ENCODE data around the gene GPR176.
"Not testable (repeated sequence)": the region's sequence is repeated elsewhere in the genome, so short reads cannot be mapped to it uniquely, and the experiment has no call there.

GPR176 gene

DNA sequence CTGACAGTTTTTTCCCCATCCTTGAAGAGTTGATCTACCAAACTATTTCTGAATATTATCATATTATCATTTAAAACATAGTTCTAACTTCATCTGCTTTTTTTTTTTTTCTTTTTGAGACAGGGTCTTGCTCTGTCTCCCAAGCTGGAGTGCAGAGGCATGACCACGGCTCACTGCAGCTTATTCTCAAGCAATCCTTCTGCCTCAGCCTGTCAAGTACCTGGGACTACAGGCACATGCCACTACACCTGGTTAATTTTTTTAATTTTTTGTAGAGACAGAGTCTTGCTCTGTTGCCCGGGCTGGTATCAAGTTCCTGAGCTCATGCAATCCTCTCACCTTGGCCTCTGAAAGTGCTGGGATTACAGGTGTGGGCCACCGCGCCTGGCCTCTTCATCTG lies 15.2 kb upstream of the GPR176 start:
- no peak for DNase-seq (ENCODE audit: low read depth)

GRCh38 chr15:39934397-39935071 lies 14.5 kb upstream of the GPR176 start:
- DNase-seq (ENCODE audit: low read depth) = no peak

- no peak for DNase-seq (ENCODE audit: low read depth)
Observed at GRCh38 chr15:39931615-39932014, 11.5 kb upstream of the GPR176 start.

- no peak for DNase-seq (ENCODE audit: low read depth)
Observed at GRCh38 chr15:39926526-39926925, 6.5 kb upstream of the GPR176 start.

DNA sequence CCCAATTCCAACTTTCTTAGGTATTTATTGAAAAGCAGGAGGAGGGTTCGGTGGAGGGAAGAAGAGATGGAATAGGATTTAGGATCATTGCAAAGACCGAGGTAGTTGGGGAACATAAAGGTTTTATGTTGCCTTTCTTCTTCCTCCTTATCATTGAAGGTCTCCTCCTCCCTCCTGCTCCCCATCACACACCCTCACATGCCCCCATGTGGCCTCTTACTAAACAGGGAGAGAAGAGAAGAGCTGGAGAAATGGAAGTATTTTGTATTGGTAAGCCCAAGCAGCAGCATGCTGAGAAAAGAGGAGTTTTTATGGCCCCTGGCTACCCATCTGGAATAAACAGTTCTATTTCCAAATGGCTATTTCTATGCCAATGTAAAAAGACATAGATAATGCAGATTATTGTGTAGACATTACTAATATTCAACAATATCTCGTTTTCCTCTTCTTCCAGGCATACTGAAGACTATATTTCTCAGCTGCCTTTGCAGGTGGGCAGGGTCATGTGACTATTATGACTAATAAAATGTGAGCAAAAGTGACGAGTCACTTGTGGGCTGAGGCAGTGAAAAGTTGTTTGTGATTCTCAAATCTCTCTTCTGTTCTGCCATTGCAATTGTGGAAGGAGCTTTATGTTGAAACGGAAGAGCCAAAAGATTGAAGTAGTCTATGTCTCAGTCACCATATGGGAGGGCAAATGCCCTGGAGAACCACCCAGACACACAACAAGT lies 5.2 kb upstream of the GPR176 start:
- DNase-seq (ENCODE audit: low read depth) = no peak

DNA sequence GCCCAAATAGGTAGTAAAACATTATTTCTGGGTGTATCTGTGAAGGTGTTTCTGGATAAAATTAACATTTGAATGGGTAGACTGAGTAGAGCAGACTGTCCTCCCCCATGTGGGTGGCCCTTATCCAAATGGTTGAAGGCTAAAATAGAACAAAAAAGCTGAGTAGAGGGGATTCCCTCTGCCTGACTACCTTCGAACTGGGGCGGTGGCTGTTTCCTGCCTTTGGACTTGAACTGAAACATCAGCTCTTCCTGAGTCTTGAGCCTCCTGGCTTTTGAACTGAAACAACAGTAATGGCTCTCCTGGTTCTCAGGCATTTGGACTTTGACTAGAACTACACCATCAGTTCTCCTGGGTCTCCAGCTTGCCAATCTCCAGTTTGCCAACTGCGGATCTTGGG lies 4.4 kb upstream of the GPR176 start:
- DNase-seq (ENCODE audit: low read depth) = no peak

DNA sequence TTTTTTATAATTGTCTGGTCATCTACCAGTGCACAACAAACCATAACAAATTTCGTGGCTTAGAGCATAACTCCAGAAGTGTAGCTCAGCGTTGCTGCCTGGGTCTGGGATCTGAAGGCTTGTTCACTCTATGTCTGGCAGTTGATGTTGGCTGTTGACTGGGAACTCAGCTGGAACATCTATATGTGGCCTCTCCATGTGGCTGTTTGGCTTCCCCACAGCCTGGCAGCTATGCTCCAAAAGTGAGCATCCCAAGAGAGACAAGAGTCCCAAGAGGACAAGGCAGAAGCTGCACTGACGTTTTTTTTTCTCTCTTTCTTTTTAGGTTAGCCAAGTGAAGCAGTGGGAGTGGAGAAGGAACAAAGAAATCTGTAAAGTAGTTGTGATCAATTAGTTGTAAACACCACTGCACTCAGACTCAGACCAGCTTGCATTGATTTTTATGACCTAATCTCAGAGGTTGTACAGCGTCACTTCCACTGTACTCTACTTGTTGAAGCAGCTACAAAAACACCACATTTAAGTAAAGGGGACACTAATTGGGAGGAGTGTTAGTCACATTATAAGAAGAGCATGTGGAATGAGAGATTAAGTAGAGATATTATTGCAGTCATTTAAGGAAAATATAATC lies 2.5 kb upstream of the GPR176 start:
- DNase-seq (ENCODE audit: low read depth) = no peak

DNA sequence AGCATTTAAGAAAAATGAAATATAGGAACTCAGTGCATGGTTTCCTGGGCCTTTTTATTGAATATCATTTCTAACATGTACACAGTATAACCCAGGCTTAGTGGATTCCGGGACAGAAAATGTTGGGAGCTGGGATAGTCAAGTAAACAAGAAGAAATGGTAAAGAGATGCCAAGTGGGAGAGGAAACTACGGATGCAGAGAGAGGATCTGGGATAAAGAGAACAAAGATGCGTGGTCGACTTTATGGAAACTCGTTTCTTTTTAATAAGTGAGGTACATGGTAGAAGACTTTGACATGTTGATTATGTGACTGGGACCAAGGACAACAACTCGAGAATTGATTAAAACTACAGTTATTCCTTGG lies 1.2 kb upstream of the GPR176 start:
- DNase-seq (ENCODE audit: low read depth) = no peak

DNA sequence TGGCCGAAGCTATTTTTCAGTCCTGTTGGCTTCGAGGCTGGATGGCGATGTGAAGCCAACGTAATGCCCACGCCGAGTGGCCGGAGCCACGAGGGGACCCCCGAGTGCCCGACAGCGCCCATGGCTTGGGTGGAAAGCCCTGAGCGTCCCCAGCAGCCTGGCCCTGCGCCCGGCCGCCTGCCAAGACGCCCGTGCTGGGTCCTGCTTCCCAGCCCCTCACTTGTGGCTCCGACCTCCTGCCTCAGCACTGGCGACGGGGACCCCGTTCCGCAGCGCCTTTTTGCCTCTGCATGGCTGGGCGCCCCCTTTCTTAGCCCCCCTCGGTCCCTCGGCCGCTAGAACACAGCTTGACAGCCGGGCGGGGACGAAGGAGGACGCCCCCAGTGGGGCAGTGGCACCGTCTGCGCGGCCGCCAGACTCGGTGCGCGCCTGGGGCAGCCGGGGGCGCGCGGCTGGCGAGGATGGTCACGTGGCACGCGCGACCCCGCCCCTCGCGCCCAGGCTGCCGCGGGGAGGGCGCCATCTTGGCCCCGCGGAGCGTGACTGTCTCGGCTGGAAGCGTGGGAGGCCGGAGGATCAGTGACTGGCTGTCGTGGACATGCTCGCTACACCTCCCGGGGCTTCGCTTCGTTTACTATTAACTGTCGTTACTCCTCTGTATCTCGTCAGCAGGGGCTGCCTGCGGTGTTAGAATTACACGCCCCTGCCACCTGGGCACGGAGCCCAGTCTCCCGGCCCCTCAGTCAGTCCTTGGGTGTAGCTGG lies 626 bp upstream of the GPR176 start:
- peak; percentile 87 for DNase-seq (ENCODE audit: low read depth)

DNA sequence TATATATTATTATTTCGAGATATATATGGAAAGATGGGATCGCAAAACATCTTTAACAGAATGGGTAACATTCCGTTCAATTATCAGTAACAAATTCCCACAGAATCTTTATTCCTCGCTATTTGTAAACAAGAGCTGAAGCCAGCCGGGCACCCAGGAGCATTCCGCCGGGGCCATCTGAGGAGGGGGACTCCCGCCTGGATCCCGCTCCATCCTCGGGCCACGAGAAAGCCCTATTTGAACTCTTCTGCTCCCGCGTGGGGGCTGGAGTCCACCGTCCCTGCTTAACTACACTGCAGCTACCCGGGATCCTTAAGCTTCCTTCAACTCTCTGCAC lies 687 bp downstream of the GPR176 start:
- no peak for DNase-seq (ENCODE audit: low read depth)

DNA sequence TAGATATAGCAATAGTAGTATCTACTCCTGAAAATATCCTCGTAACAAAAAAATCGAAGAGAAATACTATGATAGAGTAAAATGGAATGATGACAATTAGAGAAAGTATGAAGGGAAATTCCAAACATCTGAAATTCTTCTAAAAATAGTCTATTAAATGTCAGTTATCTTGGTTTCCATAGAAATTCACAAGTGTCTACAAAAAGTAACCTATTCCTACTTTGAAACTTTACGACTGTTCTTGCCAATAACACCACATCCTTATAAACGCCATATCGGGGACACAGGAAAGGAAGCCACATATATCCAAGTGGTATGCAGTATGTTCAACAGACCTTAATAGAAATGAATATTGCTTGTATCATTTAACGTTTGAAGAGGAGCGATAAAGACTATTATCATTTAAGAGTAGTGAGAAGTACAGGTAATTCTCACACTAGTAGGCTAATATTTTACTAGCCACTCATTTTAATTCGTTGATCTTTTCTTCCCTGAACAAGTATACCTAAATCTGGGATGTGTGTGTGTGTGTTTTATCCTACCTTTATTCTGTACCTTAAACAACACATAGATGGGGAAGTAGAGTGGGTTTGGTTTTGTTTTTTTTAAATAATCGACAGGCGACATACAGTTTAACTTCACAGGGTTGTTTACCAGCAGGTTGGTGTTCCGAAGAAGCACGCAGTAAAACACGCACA lies 1.2 kb downstream of the GPR176 start:
- no peak for DNase-seq (ENCODE audit: low read depth)

GRCh38 chr15:39914977-39915376 lies 5.1 kb downstream of the GPR176 start:
- no peak for DNase-seq (ENCODE audit: low read depth)

DNA sequence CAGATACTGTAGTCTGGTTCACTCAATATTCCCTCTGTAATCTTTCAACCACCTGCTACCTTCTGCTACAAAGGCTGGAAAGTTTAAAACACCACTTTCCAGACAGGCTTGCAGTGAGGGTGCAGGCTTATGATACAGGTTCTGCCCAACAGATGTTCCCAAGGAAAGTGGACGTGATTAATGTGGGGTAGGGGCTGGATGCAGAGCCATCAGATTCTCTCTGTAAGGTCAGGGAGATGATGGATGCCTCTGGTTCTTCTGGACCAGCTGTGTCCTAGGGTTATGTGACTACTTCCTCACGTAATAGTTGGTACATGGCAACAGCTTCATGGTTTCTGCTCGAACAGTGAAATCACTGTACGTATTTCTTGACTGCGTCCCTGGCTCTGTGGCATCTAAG lies 11.1 kb downstream of the GPR176 start:
- DNase-seq (ENCODE audit: low read depth) = no peak

- DNase-seq (ENCODE audit: low read depth) = no peak
Observed at GRCh38 chr15:39908186-39908585, 11.9 kb downstream of the GPR176 start.

DNA sequence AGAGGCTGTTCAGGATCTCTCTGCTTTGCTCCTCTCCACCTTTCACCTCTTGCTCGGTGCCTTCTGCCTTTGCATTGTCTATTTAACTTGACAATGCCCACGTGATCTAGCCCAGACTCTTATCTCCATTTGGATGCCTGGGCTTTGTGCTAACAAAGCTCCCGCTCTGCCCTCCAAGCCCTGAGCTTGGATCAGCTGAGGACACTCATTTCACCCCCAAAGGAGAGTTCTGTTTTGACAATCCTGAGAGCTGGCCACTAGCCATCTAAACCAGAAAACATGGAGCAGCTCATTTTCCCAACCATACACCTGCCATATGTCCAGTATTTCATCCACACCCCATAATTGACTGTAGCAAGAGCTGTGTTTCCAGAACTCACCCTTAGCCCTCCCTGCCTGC lies 12.8 kb downstream of the GPR176 start:
- no peak for DNase-seq (ENCODE audit: low read depth)

DNA sequence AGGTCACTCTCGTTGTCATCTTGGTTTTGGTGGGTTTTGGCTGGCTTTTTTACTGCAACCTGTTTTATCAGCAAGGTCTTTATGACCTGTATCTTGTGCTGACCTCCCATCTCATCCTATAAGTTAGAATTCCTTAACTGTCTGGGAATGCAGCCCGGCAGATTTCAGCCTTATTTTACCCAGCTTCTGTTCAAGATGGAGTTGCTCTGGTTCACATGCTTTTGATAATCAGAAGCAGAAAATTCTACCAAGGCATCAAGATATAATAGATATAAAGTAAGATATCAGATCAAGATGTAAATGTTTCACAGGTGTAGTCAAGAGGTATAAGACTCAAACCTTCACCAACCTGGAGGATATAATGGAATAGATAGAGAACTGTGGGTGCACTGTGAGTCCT lies 16.0 kb downstream of the GPR176 start:
- DNase-seq (ENCODE audit: low read depth) = no peak

DNA sequence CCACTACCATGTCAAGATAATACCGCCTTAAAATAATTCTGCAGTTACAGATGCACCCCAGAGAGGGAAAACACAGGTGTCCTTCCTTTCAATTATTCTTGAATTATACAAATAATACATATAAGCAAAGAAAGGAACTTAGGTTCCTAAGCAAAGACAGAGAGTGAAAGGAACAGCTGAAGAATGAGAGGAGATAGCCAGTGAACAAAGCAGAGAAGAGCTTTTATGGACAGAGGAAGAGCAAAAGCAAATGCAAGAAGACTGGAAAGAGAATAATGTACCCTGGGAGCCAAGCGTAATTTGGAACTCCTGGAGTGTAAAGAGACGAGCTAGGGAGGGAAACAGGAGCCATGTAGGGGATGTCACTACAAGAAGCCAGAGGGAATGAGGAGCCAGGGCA lies 21.7 kb downstream of the GPR176 start:
- DNase-seq (ENCODE audit: low read depth) = no peak

DNA sequence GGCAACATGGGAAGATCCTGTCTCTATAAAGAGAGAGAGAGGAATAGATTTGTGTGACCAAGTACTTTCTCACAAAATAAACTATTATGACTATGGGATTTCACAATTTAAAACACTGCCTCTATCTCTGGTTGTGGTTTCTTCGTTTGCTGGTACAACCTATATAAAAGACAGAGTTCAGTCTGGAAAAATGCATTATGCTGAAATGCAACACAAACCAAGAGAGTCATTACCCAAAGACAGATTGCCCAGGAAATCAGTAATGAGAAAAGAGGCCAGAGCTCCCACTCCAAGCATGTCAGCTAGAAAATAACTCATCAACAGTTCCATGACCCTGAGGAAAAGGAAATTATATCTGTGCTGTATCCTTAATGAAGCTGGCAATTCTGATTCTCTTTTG lies 23.2 kb downstream of the GPR176 start:
- no peak for DNase-seq (ENCODE audit: low read depth)

DNA sequence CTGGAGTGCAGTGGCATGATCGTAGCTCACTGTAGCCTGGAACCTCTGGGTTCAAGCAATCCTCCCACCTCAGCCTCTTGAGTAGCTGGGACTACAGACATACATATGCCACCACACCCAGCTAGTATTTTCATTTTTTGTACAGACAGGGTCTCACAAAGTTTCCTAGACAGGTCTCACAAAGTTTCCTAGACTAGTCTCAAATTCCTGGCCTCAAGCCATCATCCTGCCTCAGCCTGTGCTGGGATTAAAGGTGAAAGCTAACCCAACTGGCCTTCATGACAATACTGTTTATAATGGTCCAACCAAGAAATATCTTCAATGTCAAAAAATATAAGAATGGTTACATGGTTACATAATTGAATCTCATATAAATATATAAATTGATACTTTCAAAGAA lies 24.0 kb downstream of the GPR176 start:
- no peak for DNase-seq (ENCODE audit: low read depth)

DNA sequence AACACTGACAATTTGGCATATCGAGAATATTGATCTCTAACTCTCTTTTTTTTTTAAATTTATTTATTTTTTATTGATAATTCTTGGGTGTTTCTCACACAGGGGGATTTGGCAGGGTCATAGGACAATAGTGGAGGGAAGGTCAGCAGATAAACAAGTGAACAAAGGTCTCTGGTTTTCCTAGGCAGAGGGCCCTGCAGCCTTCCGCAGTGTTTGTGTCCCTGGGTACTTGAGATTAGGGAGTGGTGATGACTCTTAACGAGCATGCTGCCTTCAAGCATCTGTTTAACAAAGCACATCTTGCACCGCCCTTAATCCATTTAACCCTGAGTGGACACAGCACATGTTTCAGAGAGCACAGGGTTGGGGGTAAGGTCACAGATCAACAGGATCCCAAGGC lies 27.0 kb downstream of the GPR176 start:
- not testable (repeated sequence) for DNase-seq (ENCODE audit: low read depth)

GRCh38 chr15:39892418-39892817 lies 27.6 kb downstream of the GPR176 start:
- no peak for DNase-seq (ENCODE audit: low read depth)

DNA sequence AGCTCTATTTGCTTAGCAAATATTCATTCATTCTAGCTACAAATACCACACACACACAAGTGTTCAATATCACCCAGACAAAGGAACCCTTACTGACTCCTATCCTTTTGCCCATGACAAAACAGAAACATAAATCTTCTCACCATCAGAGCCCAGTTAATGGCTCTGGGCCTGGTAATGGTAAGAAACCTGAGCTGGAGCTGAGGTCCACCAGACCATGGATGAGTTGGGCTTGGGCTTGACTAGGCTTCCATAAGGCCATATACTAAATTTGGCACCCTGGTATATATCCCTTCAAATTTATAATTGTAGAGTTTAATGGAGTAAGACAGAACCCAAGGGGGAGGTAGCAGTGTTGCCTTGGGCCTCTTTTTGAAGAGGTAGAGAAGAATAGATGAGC lies 29.4 kb downstream of the GPR176 start:
- no peak for DNase-seq (ENCODE audit: low read depth)

Measured in stimulated activated CD4-positive, alpha-beta T cell treated with anti-CD3 and anti-CD28 coated beads, Interleukin-2, amount 100 ng/mL, for 4 hours (primary cell).